ENCODE measurements around the gene ZNF282. TPM values are rescaled to one million over a fixed set of nuclear protein-coding genes. Genes with fewer than 3 reads are reported as not detected.

ZNF282 gene
- polyA plus RNA-seq, 1 donor from 2014 or later: 17.7 TPM

DNA sequence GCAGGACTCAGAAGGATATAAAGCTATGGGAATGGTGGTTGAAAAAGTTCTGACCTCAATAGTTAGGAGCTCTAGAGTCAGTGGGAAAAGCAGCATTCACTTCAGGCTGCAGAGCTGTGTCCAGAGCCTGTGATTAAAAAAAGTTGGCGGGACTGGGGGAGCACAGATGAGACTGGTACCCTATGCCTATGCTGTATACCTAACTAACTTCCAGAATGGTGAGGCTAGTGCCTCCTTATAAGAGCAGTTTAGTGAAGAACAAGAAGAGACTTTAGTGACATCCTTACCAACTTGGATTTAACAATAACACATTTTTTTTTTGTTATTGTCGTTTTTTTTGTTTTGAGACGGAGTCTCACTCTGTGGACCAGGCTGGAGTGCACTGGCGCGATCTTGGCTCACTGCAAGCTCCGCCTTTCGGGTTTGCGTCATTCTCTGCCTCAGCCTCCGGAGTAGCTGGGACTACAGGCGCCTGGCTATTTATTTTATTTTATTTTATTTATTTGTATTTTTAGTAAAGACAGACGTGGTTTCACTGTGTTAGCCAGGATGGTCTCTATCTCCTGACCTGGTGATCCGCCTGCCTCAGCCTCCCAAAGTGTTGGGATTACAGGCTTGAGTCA, 6.6 kb upstream of the ZNF282 start:
- no peaks in the 10 kb centered on the region for H3K36me3 ChIP-seq (ENCODE audit: insufficient read depth, low read length)
- H3K9ac ChIP-seq (ENCODE audit: low read length): no peak overlapping the region
- H3K9me3 ChIP-seq (ENCODE audit: low read length): no peaks in the 10 kb centered on the region
- no peak overlapping the region for H2AFZ ChIP-seq (ENCODE audit: low read depth, low read length)
- no peak overlapping the region for H3K4me2 ChIP-seq (ENCODE audit: low read length)
- no peaks in the 10 kb centered on the region for H3F3A ChIP-seq (ENCODE audit: insufficient read depth, low read length, poor library complexity, severe bottlenecking)
- H3K9me2 ChIP-seq (ENCODE audit: insufficient read depth, low read length): no peaks in the 10 kb centered on the region
- no peak overlapping the region for H3K27ac ChIP-seq (ENCODE audit: low read length)
- no peaks in the 10 kb centered on the region for H3K27me3 ChIP-seq (ENCODE audit: insufficient read depth, low read depth, low read length)
- no peaks in the 10 kb centered on the region for H3K79me2 ChIP-seq (replicated peaks; ENCODE audit: insufficient read depth, low read length)
- TF ChIP-seq TAF1 (IDR thresholded peaks at IDR 0.05; ENCODE audit: low read depth) (no peak), EP300 (conservative IDR thresholded peaks at IDR 0.05; ENCODE audit: poor library complexity, severe bottlenecking) (no peak), RAD21 (conservative IDR thresholded peaks at IDR 0.05) (no peak), POLR2AphosphoS5 (IDR thresholded peaks at IDR 0.05) (no peak), SMC3 (conservative IDR thresholded peaks at IDR 0.05; ENCODE audit: poor library complexity) (no peak), EZH2 (IDR thresholded peaks at IDR 0.05; ENCODE audit: borderline replicate concordance, insufficient read depth, low read length, poor library complexity, severe bottlenecking) (no peak), MXI1 (conservative IDR thresholded peaks at IDR 0.05; ENCODE audit: poor library complexity, severe bottlenecking) (no peak)
- TF ChIP-seq, protein P1, sequence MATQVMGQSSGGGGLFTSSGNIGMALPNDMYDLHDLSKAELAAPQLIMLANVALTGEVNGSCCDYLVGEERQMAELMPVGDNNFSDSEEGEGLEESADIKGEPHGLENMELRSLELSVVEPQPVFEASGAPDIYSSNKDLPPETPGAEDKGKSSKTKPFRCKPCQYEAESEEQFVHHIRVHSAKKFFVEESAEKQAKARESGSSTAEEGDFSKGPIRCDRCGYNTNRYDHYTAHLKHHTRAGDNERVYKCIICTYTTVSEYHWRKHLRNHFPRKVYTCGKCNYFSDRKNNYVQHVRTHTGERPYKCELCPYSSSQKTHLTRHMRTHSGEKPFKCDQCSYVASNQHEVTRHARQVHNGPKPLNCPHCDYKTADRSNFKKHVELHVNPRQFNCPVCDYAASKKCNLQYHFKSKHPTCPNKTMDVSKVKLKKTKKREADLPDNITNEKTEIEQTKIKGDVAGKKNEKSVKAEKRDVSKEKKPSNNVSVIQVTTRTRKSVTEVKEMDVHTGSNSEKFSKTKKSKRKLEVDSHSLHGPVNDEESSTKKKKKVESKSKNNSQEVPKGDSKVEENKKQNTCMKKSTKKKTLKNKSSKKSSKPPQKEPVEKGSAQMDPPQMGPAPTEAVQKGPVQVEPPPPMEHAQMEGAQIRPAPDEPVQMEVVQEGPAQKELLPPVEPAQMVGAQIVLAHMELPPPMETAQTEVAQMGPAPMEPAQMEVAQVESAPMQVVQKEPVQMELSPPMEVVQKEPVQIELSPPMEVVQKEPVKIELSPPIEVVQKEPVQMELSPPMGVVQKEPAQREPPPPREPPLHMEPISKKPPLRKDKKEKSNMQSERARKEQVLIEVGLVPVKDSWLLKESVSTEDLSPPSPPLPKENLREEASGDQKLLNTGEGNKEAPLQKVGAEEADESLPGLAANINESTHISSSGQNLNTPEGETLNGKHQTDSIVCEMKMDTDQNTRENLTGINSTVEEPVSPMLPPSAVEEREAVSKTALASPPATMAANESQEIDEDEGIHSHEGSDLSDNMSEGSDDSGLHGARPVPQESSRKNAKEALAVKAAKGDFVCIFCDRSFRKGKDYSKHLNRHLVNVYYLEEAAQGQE (IDR thresholded peaks at IDR 0.05; ENCODE audit: borderline replicate concordance): no peak
- TF ChIP-seq, protein P2, sequence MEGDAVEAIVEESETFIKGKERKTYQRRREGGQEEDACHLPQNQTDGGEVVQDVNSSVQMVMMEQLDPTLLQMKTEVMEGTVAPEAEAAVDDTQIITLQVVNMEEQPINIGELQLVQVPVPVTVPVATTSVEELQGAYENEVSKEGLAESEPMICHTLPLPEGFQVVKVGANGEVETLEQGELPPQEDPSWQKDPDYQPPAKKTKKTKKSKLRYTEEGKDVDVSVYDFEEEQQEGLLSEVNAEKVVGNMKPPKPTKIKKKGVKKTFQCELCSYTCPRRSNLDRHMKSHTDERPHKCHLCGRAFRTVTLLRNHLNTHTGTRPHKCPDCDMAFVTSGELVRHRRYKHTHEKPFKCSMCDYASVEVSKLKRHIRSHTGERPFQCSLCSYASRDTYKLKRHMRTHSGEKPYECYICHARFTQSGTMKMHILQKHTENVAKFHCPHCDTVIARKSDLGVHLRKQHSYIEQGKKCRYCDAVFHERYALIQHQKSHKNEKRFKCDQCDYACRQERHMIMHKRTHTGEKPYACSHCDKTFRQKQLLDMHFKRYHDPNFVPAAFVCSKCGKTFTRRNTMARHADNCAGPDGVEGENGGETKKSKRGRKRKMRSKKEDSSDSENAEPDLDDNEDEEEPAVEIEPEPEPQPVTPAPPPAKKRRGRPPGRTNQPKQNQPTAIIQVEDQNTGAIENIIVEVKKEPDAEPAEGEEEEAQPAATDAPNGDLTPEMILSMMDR (IDR thresholded peaks at IDR 0.05; ENCODE audit: poor library complexity, severe bottlenecking): no peak
- H3K4me3 ChIP-seq (ENCODE audit: low read length): no peak overlapping the region
- H4K20me1 ChIP-seq (ENCODE audit: insufficient read depth): no peaks in the 10 kb centered on the region

DNA sequence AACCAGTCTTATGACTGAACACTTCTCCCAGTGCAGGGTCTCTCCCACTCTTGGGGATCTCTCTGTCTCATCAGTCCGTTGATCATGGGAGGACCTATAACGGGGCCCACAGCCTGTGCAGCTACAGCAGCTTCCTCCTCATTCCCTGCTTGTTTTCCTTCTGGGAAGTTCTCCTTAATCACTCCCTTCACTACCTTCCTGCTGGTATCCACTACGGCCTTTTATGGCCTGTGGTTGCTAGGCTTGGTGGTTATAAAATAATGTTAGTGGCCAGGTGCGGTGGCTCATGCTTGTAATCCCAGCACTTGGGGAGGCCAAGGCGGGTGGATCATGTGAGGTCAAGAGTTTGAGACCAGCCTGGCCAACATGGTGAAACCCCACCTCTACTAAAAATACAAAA, 3.5 kb upstream of the ZNF282 start:
- TF ChIP-seq SMC3 (conservative IDR thresholded peaks at IDR 0.05; ENCODE audit: poor library complexity): no peak
- TF ChIP-seq, protein P2 (IDR thresholded peaks at IDR 0.05; ENCODE audit: poor library complexity, severe bottlenecking): no peak
- TF ChIP-seq, protein P1 (IDR thresholded peaks at IDR 0.05; ENCODE audit: borderline replicate concordance): no peak
- no peak for TF ChIP-seq MXI1 (conservative IDR thresholded peaks at IDR 0.05; ENCODE audit: poor library complexity, severe bottlenecking)
- TF ChIP-seq EP300 (conservative IDR thresholded peaks at IDR 0.05; ENCODE audit: poor library complexity, severe bottlenecking): no peak
- Histone ChIP-seq H2AFZ (ENCODE audit: low read depth, low read length) (no peak overlapping the region), H3K4me2 (ENCODE audit: low read length) (no peak overlapping the region), H4K20me1 (ENCODE audit: insufficient read depth) (peaks cover 3% of the 10 kb centered on the region), H3K79me2 (replicated peaks; ENCODE audit: insufficient read depth, low read length) (peaks cover 9% of the 10 kb centered on the region), H3K27me3 (ENCODE audit: insufficient read depth, low read depth, low read length) (no peaks in the 10 kb centered on the region), H3K9me2 (ENCODE audit: insufficient read depth, low read length) (no peaks in the 10 kb centered on the region), H3K9ac (ENCODE audit: low read length) (no peak overlapping the region), H3F3A (ENCODE audit: insufficient read depth, low read length, poor library complexity, severe bottlenecking) (no peaks in the 10 kb centered on the region), H3K36me3 (ENCODE audit: insufficient read depth, low read length) (no peaks in the 10 kb centered on the region), H3K4me3 (ENCODE audit: low read length) (no peak overlapping the region), H3K9me3 (ENCODE audit: low read length) (no peaks in the 10 kb centered on the region), H3K27ac (ENCODE audit: low read length) (no peak overlapping the region)
